CD4-positive, alpha-beta T cell (primary cell): ENCODE measurements around the gene SNX13. TPM values are rescaled to one million over a fixed set of nuclear protein-coding genes. Genes with fewer than 3 reads are reported as not detected.

Experiments used
- ATAC-seq: fragments of 200-7000 bp; cut with Tn5 transposase; one replicate; pipeline ENCODE4 v1.10.0; 2022; ENCODE audit warnings: mild to moderate bottlenecking; ENCODE audit not compliant: poor library complexity
- CTCF ChIA-PET: fragments of 350-600 bp; sonication (Branson Sonifier 250); formaldehyde crosslinking; loops from one replicate; lab custom pipeline; 2021; ENCODE audit warnings: antibody characterized with exemption, inconsistent platforms; lab: Charles Lee
- POLR2A ChIA-PET: fragments of 350-600 bp; sonication (Branson Sonifier 250); formaldehyde crosslinking; loops from one replicate; lab custom pipeline; 2021; ENCODE audit warnings: antibody characterized with exemption, inconsistent platforms; lab: Charles Lee
- DNase-seq, 14 experiments: peaks; one replicate each; pipeline ENCODE4 v3.0.0-alpha.2; 2013 to 2020; ENCODE audit warnings: mixed read lengths in 2 of 14
- H3K27ac ChIP-seq, 2 donors: one replicate each; pipeline versions ENCODE4 v1.5.1 to v1.7.0; 2013; ENCODE audit warnings: low read length in 2 of 2, low read depth in 1 of 2, mild to moderate bottlenecking in 1 of 2
- H3K27me3 ChIP-seq, 2 experiments: 1 replicate in 1 of 2; 2 replicates in 1 of 2; pipeline versions ENCODE4 v1.6.1 to v1.7.0; 2013; ENCODE audit warnings: low read length in 2 of 2, control low read depth in 1 of 2, mild to moderate bottlenecking in 1 of 2, moderate library complexity in 1 of 2; ENCODE audit not compliant: insufficient read depth in 2 of 2, control insufficient read depth in 1 of 2
- H3K36me3 ChIP-seq: one replicate; pipeline ENCODE4 v1.6.1; 2013; ENCODE audit warnings: low read length, control low read depth; ENCODE audit not compliant: insufficient read depth
- H3K4me1 ChIP-seq: one replicate; pipeline ENCODE4 v1.6.1; 2013; ENCODE audit warnings: low read length, control low read depth; ENCODE audit not compliant: insufficient read depth
- H3K4me3 ChIP-seq: one replicate; pipeline ENCODE4 v1.5.1; 2013; ENCODE audit warnings: mild to moderate bottlenecking, low read length, moderate library complexity
- H3K9me3 ChIP-seq, 2 experiments: 1 replicate in 1 of 2; 2 replicates in 1 of 2; pipeline versions ENCODE4 v1.6.1 to v1.7.0; 2013; ENCODE audit warnings: low read length in 2 of 2, mild to moderate bottlenecking in 2 of 2, control low read depth in 1 of 2, moderate library complexity in 1 of 2; ENCODE audit not compliant: control insufficient read depth in 1 of 2, insufficient read depth in 1 of 2
- H3K27ac Mint-ChIP-seq: one replicate; pipeline ENCODE4 v1.8.0; 2020; ENCODE audit warnings: mixed read lengths
- H3K27me3 Mint-ChIP-seq: one replicate; pipeline ENCODE4 v1.8.0; 2021; ENCODE audit warnings: mixed read lengths
- H3K36me3 Mint-ChIP-seq: one replicate; pipeline ENCODE4 v1.8.0; 2021; ENCODE audit warnings: low read depth, mixed read lengths
- H3K4me1 Mint-ChIP-seq: one replicate; pipeline ENCODE4 v1.8.0; 2021; ENCODE audit warnings: low read depth, mixed read lengths
- H3K4me3 Mint-ChIP-seq: one replicate; pipeline ENCODE4 v1.8.0; 2020; ENCODE audit warnings: mild to moderate bottlenecking, mixed read lengths
- H3K9me3 Mint-ChIP-seq: one replicate; pipeline ENCODE4 v1.8.0; 2020; ENCODE audit warnings: mixed read lengths
- intact Hi-C, 2 experiments: fragments of 100-400 bp; cut with DNase I in 1 of 2; cut with micrococcal nuclease in 1 of 2; formaldehyde crosslinking; loops; one replicate each; pipeline versions ENCODE4 v1.15.1 to v1.9.0; 2023 to 2025; cut with DNase I, micrococcal nuclease
- total RNA-seq, 174 experiments: library from RNA in 2 of 174; stranded (reverse) in 2 of 174; gene quantifications; one replicate each; pipeline ENCODE4 v1.2.3 and lab custom pipeline; 2021 to 2026
- TF ChIP-seq, protein P1 (sequence below): fragments of 200-600 bp; IDR thresholded peaks from one replicate; pipeline ENCODE4 v1.8.0; 2022; ENCODE audit warnings: antibody characterized with exemption, mild to moderate bottlenecking

SNX13 gene
- total RNA-seq, 2 experiments from 2014 or later = 24.0 to 25.8 TPM

DNA sequence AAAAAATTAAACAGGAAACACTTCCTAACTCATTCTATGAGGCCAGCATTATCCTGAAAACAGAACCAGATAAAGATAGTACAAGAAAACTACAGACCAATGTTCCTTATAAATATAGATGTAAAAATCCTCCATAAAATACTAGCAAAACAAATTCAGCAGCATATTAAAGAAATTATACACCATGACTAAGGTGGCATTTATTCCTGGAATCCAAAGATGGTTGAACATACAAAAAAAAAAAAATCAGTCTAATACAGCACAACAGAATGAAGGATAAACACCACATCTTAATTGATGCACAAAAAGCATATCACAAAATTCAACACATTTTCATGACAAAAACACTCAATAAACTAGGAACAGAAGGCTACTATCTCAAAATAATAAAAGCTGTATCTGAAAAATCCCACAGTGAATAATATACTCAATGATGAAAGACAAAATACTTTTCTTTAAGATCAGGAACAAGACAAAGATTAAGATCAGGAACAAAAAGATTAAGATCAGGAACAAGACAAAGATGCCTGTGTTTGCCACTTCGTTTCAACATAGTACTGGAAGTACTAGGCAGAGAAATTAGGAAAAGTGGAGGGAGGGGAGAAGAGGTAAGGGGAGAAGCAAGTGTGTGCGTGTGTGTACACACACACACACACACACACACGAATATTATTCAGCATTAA is 95.6 kb downstream of the SNX13 start:
- Mint-ChIP-seq H3K27me3 (no peaks in the 10 kb centered on the region), H3K27ac (no peak overlapping the region), H3K36me3 (peaks cover 89% of the 10 kb centered on the region), H3K9me3 (no peaks in the 10 kb centered on the region), H3K4me3 (no peak overlapping the region), H3K4me1 (peaks cover 29% of the 10 kb centered on the region)
- H3K27me3 ChIP-seq = no peaks in the 10 kb centered on the region
- H3K4me3 ChIP-seq = no peak overlapping the region
- ATAC-seq = no peak
- DNase-seq = no peak
- H3K9me3 ChIP-seq = no peaks in the 10 kb centered on the region
- no peak overlapping the region for H3K27ac ChIP-seq
- CTCF ChIA-PET = no interaction called here
- intact Hi-C loops = loop anchor here in 1 of 2 experiments (10.0 kb wide), 1 partner anchor 90 kb away; no protein-coding TSS in a partner anchor
- H3K4me1 ChIP-seq = no peaks in the 10 kb centered on the region
- POLR2A ChIA-PET = no interaction called here
- TF ChIP-seq, protein P1, sequence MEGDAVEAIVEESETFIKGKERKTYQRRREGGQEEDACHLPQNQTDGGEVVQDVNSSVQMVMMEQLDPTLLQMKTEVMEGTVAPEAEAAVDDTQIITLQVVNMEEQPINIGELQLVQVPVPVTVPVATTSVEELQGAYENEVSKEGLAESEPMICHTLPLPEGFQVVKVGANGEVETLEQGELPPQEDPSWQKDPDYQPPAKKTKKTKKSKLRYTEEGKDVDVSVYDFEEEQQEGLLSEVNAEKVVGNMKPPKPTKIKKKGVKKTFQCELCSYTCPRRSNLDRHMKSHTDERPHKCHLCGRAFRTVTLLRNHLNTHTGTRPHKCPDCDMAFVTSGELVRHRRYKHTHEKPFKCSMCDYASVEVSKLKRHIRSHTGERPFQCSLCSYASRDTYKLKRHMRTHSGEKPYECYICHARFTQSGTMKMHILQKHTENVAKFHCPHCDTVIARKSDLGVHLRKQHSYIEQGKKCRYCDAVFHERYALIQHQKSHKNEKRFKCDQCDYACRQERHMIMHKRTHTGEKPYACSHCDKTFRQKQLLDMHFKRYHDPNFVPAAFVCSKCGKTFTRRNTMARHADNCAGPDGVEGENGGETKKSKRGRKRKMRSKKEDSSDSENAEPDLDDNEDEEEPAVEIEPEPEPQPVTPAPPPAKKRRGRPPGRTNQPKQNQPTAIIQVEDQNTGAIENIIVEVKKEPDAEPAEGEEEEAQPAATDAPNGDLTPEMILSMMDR = no peak
- H3K36me3 ChIP-seq = peaks cover 34% of the 10 kb centered on the region

DNA sequence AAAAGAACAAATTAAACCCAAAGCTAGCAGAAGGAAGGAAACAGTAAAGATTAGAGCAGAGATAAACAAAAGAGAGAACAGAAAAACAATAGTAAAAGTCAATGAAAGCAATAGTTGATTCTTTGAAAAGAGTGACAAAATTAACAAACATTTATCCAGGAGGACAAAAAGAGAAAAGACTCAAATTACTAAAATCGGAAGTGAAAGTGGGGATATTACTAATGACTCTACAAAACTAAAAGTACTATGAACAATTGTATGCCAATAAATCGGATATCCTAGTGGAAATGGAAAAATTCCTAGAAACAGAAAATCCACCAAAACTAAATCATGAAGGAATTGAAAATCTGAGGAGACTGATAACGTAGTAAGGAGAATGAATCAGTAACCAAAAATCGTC is 96.3 kb downstream of the SNX13 start:
- Histone ChIP-seq H3K9me3 (no peaks in the 10 kb centered on the region), H3K27ac (no peak overlapping the region), H3K4me3 (no peak overlapping the region), H3K4me1 (no peaks in the 10 kb centered on the region), H3K27me3 (no peaks in the 10 kb centered on the region), H3K36me3 (peaks cover 40% of the 10 kb centered on the region)
- Mint-ChIP-seq H3K36me3 (peaks cover 88% of the 10 kb centered on the region), H3K9me3 (no peaks in the 10 kb centered on the region), H3K4me3 (no peak overlapping the region), H3K27ac (no peak overlapping the region), H3K27me3 (no peaks in the 10 kb centered on the region), H3K4me1 (peaks cover 29% of the 10 kb centered on the region)
- TF ChIP-seq, protein P1 = no peak
- ChIA-PET CTCF (no interaction called here), POLR2A (no interaction called here)
- no peak for DNase-seq
- intact Hi-C loops = loop anchor here in 1 of 2 experiments (10.0 kb wide), 1 partner anchor 91 kb away; no protein-coding TSS in a partner anchor
- ATAC-seq = no peak

DNA sequence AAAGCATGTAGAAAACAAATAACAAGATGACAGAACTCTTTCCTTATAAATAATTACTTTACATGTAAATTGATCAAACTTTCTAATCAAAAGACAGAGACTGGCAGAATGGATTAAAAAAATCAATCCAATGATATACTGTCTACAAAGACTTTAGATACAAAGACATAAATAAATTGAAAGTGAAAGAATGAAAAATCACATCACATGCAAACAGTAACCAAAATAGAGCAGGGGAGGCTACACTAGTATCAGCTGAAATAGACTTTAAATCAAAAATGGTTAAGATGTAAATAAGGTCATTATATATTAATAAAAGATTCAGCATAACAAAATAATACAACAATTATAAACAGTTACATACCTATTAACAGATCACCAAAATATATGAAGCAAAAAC is 97.3 kb downstream of the SNX13 start:
- TF ChIP-seq, protein P1 = no peak
- Histone ChIP-seq H3K36me3 (peaks cover 37% of the 10 kb centered on the region), H3K4me1 (no peaks in the 10 kb centered on the region), H3K9me3 (no peaks in the 10 kb centered on the region), H3K27ac (no peak overlapping the region), H3K4me3 (no peak overlapping the region), H3K27me3 (no peaks in the 10 kb centered on the region)
- ATAC-seq (no peak), DNase-seq (peak in 1 of 14 experiments; percentile 13)
- Mint-ChIP-seq H3K36me3 (peaks cover 86% of the 10 kb centered on the region), H3K4me3 (no peak overlapping the region), H3K27me3 (no peaks in the 10 kb centered on the region), H3K4me1 (peaks cover 29% of the 10 kb centered on the region), H3K9me3 (no peaks in the 10 kb centered on the region), H3K27ac (no peak overlapping the region)
- intact Hi-C loops = loop anchor here in 1 of 2 experiments (10.0 kb wide), 1 partner anchor 92 kb away; no protein-coding TSS in a partner anchor
- POLR2A ChIA-PET = no interaction called here
- CTCF ChIA-PET = no interaction called here
